ENCODE measurements around the gene UNC45B.
"Not testable (repeated sequence)": the region's sequence is repeated elsewhere in the genome, so short reads cannot be mapped to it uniquely, and the experiment has no call there.

The UNC45B gene

DNA sequence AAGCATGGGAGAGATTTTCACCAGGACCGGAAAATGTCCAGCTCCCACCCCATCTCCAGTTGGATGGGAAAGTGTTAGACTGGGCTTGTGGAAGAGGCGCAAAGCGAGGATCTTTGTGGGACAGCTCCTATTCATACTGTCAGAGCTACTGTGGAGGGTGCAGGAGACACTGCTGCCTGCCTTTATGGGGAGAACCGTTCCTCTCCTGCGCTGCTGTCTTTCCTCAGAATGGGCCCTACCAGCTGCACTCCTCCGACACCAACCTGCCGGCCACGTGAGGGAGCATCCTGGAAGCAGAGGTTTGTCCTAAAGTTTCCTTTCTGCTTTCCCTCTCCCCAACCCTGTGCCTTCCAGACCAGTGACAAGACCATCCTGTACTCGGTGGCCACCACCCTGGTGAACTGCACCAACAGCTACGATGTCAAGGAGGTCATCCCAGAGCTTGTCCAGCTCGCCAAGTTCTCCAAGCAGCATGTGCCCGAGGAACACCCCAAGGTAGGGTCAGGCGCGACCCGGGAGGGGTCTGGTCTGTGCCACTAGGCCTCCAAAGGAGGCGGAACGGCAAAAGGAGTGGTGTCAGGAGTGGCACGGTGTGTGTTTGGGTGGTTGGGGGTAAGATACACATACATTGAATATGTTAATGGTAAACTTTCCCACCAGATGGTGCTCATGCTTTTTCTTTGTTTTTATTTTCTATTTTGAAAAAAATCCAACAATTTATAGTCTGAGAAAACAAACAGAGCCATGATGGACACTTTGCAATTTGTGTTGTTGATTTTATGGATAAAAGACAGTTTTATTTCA lies 23.6 kb downstream of the UNC45B start:
- peak; percentile 7 for DNase-seq

DNA sequence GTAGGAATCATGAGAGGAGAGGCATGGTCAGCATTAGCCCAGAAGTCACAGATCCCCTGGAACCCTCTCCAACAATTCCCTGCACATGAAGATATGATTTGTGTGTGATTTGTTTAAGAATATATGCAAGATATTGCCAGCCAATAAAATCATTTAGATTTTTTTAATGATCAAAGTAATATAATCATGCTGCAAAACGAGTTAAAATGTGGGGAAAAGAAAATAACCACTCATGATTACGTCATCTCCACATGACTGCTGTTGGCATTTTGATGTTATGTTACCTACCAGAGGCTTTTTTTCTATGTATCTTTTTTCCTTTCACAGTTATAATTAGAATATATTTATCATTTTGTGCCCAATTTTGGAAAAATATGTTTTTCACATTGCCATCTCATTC lies 24.2 kb downstream of the UNC45B start:
- no peak for DNase-seq

DNA sequence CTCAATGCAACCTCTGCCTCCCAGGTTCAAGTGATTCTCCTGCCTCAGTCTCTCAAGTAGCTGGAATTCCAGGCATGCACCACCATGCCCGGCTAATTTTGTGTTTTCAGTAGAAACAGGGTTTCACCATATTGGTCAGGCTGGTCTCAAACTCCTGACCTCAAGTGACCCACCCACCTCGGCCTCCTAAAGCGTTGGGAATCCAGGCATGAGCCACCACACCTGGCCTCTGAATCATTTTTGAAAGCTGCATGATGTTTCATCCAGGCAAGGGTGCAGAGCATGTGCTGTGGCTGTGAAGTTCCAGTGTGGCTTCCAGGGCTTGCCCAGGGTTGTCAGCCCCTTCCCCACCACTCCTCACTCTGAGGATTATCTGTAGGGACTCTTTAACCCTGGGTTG lies 24.7 kb downstream of the UNC45B start:
- DNase-seq, result not testable (repeated sequence)

DNA sequence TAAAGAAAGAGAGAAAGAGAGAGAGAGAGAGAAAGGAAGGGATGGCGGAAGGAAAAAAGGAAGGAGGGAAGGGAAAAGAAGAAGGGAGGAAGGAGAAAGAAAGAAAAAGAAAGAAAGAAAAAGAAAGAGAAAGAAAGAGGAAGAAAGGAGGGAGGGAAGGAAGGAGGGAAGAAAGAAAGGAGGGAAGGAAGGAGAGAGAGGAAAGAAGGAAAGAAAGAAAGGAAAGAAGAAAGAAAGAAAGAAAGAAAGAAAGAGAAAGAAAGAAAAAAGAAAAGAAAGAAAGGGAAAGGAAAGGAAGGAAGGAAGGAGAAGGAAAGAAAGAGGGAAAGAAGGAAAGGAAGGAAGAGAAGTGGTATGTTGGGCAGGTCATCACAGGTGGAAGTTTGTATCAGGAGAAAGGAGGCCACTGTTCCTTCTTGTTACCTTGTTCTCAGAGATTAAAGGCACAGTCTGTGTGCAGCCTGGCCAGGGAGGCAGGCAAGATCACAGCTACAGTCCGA lies 27.3 kb downstream of the UNC45B start:
- no peak for DNase-seq

DNA sequence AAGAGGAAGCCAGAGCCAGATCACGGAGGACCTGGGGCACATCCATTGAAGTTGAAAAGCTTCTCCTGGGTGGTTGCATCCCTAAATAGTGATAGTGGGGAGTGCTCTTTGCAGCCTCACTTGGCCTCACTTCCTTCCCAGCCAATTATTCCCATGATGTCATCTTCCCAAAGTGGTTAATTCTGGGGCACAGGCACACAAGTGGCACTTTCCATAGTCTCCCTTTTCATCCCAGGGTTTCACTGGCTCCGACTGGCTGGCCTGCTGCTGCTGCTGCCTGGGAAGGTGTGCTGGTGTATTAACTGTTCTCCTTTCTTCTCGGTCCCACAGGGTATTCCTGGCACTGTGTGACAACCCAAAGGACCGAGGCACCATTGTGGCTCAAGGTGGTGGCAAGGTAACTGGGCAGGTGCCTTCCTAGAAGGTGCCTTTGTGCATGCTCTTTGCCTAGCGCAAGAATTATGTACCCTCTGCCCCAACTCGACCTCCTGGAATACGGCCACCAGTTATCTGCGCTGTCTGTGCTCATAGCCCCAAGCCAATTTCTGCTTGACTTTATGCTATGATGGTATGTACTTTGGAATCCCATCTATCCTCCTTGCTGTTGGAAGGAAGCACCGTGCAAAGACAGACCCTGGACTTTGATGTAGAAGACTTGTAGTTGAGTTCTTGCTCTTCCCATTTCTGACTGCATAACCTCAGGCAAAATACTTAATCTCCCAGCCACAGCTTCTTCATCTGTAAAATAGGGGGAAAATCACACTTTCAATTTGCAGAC lies 28.2 kb downstream of the UNC45B start:
- DNase-seq, result no peak

DNA sequence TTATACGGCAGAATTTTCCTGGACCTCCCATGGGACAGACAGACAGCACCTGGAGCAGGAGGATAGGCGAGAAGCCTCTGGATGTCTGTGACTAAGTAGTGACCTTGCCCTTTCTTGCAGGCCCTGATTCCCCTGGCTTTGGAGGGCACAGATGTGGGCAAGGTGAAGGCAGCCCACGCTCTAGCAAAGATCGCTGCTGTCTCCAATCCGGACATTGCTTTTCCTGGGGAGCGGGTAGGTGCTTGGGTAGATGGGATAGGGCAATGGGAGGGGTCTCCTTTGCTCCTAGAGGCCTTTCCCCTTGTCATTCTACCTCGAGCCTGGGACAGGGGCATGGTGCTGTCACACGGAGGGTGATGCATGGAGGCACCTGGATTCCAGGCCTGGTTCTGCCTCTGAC lies 29.3 kb downstream of the UNC45B start:
- no peak for DNase-seq

DNA sequence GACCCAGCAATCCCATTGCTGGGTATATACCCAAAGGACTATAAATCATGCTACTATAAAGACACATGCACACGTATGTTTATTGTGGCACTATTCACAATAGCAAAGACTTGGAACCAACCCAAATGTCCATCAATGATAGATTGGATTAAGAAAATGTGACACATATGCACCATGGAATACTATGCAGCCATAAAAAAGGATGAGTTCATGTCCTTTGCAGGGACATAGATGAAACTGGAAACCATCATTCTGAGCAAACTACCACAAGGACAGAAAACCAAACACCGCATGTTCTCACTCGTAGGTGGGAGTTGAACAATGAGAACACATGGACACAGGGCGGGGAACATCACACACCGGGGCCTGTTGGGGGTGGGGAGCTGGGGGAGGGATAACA lies 31.8 kb downstream of the UNC45B start:
- DNase-seq, result not testable (repeated sequence)

DNA sequence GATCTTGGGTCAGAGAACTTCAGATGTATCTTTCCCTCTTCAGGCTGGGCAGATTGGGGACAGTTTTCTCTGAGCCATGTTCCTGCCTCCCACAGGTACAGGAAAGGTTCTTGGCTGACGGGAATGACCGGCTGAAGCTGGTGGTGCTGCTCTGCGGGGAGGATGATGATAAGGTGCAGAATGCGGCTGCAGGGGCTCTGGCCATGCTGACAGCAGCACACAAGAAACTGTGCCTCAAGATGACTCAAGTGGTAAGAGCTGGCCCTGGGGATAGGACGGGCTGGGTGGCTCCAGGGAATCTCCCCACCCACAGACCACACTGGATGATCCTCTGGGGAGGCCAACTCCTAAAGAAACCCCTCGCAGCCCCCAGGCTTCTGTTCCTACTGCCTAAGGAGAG lies 35.7 kb downstream of the UNC45B start:
- DNase-seq, result no peak

DNA sequence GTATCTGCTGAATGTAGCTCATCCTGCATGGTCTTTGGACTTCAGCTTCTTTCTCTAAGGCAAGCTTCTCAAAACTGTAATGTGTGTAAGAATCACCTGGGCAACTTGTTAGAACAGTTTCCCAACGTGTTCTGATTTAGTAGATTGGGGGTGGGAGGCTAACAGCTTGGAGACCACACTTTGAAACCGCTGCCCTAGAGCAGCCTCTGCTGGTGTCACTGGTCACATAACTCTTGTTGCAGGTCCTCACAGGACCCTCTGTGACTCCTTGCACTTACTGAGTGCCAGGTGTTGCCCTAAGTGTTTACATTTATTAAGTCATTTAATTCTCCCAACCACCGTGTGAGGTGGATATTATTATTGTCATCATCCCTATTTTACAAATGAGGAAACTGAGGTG lies 36.7 kb downstream of the UNC45B start:
- no peak for DNase-seq

DNA sequence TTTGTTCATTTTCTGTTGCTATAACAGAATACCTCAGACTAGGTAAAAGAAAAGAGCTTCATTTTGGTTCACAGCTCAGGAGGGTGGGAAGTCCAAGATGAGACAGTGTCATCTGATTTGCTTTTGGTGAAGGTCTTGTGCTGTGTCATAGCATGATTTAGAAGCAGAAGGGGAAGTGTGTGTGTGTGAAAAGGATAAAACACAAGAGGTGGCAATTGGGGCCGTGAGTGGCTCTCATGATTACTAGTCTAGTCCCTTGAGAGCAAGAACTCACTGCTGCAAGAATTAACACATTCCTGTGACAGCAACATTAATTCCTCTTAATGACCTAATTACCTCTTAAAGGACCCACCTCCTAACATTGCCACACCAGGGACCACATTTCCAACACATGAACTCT lies 38.2 kb downstream of the UNC45B start:
- no peak for DNase-seq

DNA sequence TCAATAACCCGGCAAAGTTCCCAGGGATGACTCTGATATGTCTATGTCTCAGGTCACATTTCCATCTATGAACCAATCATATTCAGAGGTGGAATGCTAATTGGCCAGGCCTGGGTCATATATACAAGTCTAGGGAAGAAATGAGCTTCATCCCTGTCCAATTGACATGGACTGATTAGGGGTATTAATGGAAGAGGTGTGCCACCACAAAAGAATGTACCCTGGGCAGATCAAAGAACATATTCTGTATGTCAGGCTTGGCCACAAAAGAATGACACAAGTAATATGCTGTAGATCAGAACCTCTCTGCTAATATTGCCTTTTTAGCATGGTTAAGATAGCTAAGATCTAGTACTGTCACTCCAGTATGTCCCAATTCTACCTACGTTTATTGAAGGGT lies 39.9 kb downstream of the UNC45B start:
- DNase-seq, result no peak

DNA sequence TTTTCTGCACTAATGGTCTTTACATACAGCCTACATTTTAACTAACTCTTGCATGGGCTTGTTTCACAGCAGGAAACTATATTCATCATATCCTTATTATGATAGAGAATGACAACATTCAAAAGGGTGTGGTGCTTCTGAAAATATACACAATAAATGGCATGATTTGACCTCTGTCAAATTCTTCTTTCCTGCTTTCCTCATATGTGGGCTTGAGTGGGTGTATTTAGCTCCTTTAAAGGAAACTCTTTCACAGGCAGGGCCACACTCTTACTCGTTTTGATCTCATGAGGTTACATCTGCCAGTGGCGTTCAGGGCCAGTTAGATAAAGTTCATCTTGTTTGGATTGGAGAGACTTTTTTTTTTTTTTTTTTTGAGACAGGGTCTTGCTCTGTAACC lies 40.5 kb downstream of the UNC45B start:
- no peak for DNase-seq

DNA sequence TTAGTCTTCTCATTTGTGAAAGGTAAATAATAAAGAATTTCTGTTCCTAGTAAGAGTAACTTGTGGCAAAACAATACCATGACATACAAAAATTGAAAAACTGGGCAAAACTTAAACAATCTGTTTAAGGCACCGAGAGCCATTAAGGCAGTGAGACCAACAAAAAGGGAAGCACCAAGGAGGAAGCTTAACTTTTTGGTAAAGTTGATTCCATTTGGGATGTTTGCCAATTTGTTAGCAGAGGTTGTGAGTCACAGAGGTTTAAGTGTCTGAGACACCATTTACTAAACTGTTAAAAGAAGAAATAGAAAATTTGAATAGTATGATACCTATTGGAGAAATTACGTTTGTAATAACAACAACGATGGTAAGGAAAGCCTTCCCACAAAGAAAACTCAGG lies 41.7 kb downstream of the UNC45B start:
- DNase-seq, result no peak

DNA sequence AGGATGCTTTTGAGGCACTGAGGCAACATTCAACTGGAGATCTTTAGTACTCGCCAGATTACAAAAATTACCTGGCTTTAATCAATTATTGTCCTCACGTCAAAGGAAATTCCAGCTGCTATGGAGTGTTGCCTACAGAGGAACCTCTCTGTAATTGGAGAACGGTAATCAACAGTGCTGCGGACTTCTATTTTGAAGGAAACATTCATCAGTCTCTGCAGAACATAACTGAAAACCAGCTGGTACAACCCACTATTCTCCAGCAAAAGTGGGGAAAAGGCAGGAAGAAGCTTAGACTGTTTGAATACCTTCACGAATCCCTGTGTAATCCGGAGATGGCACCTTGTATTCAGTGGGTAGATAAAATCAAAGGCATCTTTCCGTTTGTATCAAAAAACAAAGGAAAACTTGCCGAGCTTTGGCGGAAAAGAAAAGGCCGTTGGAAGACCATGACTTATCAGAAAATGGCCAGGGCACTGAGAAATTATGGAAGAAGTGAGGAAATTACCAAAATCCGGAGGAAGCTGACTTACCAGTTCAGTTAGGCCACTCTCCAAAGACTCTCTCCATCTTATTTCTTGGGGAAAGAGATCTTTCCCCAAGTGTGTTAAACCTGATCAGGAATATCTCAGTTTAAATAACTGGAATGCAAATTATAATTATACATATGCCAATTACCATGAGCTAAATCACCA lies 43.5 kb downstream of the UNC45B start:
- no peak for DNase-seq

DNA sequence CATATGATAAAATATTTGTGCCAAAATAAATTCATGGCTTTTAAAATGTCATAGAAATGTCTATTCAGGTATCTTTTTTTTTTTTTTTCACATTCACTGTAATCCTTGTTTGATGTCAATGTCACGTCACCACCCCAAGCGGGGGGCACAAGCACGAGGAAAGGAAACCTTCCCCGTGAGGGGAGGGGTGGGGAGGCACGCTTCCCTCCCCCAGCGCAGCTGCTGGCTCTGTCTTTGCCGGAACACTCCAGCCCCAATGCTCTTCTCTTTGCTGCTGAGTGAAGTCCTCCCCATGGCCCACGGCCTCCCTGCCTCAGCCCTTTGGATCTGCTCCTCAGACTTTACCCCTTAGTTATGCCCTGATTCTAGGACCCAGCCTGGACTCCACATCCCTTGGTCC lies 45.1 kb downstream of the UNC45B start:
- no peak for DNase-seq

DNA sequence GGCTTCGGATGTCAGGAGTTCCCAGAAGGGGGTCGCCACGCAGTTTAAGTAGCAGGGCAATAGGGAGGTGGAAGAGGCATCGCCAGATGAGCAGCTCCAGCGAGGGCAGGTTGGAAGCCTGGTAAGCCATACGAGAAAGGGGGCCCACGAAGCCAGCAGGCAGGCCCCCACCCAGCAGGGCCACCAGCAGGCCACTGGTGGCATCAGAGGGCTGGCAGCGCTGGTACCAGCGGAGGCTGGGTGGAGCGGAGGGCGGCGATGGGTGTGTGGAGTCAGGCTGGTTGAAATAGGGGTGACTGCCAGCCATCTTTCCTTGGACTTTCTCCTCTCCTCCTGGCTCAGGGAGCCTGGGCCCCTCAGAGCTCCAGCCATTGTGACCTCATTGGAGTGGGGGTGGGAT lies 46.4 kb downstream of the UNC45B start, which contains the start of gene SLC35G3:
Gene SLC35G3 (minus strand): TSS at position 393 of the 400 bp plus-strand sequence. CDS start 86 bp downstream, at position 307.
- not testable (repeated sequence) for DNase-seq

DNA sequence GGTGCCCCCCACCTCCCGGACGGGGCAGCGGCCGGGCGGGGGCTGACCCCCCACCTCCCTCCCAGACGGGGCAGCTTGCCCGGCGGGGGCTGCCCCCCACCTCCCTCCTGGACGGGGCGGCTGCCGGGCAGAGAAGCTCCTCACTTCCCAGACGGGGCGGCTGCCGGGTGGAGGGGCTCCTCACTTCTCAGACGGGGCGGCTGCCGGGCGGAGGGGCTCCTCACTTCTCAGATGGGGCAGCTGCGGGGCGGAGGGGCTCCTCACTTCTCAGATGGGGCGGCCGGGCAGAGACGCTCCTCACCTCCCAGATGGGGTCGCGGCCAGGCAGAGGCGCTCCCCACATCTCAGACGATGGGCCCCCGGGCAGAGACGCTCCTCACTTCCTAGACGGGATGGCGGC lies 47.4 kb downstream of the UNC45B start:
- DNase-seq, result not testable (repeated sequence)

DNA sequence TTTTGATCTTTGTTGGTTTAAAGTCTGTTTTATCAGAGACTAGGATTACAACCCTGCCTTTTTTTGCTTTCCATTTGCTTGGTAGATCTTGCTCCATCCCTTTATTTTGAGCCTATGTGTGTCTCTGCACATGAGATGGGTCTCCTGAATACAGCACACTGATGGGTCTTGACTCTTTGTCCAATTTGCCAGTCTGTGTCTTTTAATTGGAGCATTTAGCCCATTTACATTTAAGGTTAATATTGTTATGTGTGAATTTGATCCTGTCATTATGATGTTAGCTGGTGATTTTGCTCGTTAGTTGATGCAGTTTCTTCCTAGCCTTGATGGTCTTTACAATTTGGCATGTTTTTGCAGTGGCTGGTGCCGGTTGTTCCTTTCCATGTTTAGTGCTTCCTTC lies 55.0 kb downstream of the UNC45B start:
- not testable (repeated sequence) for DNase-seq

DNA sequence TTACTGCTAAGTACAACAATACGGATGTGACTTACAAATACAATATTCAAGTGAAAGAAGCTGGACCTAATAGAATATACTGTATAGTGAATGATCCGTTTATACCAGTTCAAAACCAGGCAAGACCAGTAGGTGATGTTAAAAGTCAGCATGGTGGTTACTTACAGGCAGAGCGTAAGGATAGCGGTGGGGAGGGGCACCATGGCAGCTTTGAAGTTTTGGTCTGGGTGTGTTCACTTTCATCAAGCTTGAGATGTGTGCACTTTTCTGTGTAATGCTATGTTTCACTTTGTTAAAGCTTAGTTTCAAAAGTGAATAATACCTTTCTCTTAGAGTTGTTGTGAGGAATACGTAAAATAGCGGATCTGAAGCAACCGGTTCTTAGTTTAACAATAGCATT lies 63.1 kb downstream of the UNC45B start:
- DNase-seq, result no peak

DNA sequence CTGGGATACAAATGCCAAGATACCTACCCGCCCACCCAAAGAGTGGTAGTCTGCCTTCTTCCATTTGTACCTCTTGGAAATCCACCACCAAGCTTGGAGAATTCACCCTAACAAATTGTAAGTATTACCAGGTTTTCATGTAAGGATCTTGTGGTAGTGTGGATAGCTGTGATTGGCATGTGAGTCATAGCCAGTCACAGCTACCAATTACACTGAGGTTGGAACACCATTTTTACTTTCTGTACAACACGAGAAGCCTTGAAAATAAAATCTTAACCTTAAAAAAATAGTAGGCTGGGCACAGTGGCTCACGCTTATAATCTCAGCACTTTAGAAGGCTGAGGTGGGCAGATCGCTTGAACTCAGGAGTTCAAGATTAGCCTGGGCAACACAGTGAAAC lies 65.1 kb downstream of the UNC45B start:
- no peak for DNase-seq

DNA sequence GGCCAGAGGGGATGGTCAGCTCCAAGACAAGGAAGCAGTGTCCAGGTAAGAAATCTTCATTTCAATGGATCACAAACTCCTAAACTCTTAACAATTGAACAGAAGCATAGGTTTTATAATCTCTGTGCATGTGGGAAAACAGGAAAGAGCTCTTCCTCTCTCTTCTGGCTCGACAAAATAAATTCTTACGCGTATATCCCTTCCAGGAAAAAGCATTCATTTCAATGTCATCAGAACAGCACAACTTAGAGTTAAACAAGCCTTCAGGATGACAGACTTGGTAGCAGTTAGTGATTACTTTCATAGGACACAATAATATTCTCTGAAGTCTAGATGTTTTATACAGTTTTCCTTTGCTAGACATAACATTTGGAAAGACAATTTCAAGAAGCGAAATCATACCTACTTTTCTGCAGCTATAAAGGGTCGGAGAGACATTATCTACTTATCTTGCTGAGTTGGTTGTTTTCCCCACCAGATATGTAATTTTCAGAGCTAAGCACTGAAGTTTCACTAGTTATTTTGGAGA lies 65.9 kb downstream of the UNC45B start:
- DNase-seq, result no peak

DNA sequence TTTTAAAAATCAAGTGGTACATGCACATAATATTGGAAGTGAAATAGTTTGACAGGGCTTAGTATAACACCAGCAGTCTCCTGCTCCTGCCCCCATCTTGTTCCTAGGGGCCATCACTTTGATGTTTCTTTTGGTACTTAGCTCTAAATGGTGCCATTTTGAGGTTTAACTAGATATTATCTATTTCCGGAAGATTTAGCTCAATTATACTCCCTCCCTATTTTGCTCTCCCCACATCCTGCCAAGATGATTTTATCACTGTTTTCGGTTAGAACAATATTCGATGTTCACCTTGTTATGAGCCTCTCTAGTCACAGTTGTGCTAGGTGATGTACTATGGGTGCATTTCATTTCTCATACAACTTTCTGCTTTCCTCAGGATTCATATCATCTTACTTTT lies 66.6 kb downstream of the UNC45B start:
- DNase-seq, result no peak

DNA sequence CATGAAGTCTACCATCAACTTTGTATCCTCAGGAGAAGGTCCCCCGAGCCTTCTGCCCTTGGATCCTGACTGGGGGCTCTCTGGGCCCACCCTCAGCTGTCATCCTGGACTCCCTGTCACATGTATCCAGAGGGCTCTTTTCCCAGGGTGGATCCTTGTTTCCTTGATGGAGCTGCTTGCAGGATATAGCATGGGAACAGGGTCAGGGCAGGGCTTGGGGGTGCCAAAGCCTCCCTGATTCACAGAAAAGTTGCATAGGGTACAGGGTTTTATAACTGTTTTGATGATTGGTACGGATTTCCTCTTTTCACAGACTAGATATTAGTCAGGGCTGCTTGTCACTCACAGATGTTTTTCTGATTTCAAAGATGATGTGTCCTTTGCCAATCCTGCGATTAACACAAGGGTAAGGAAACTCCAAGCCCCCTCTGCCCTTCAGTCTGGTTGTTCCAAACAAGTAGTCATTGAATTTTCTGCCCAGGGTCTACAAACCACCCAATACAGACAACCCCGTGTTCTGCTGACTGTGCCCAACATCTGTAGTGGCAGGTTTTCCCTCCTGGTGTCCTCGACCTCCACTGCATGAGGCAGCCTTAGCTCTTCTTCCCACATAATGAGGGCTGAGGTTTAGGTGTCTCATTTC lies 67.1 kb downstream of the UNC45B start:
- DNase-seq, result no peak
